OCI-LY3 (cell line): ENCODE measurements around the gene EPHB6.

Experiments
- H2AFZ ChIP-seq: fragments of 200-600, 300-600 bp; shearing (Covaris generic); 2 replicates; pipeline ENCODE4 v1.6.0; 2014; ENCODE audit warnings: antibody characterized with exemption, low read depth, low read length
- H3K27ac ChIP-seq: fragments of 200-600, 300-600 bp; sonication (generic); 2 replicates; pipeline ENCODE4 v1.5.1; 2014; ENCODE audit warnings: mild to moderate bottlenecking, low read length, moderate library complexity, mixed read lengths
- H3K27me3 ChIP-seq: fragments of 200-600, 300-600 bp; sonication (generic); 2 replicates; pipeline ENCODE4 v1.6.1; 2014; ENCODE audit warnings: low read depth, low read length, mixed read lengths
- H3K36me3 ChIP-seq: fragments of 200-600, 300-600 bp; sonication (generic); replicated peaks from 2 replicates; pipeline ENCODE3; 2014; ENCODE audit warnings: low read depth, low read length, mixed read lengths
- H3K4me1 ChIP-seq: fragments of 300-600, 200-600 bp; sonication (generic); 2 replicates; pipeline ENCODE4 v1.6.1; 2014; ENCODE audit warnings: low read length, mixed read lengths
- H3K4me2 ChIP-seq: fragments of 200-600, 300-600 bp; sonication (generic); 2 replicates; pipeline ENCODE4 v1.6.1; 2014; ENCODE audit warnings: low read length, mixed read lengths
- H3K4me3 ChIP-seq: fragments of 300-600, 200-600 bp; sonication (generic); 2 replicates; pipeline ENCODE4 v1.5.1; 2014; ENCODE audit warnings: antibody characterized with exemption, mild to moderate bottlenecking, low read length, moderate library complexity
- H3K79me2 ChIP-seq: fragments of 300-600, 200-600 bp; shearing (Covaris generic); 2 replicates; pipeline ENCODE4 v1.6.1; 2014; ENCODE audit warnings: mild to moderate bottlenecking, low read length, mixed read lengths
- H3K9ac ChIP-seq: fragments of 300-600, 200-600 bp; shearing (Covaris generic); 2 replicates; pipeline ENCODE4 v1.6.0; 2014; ENCODE audit warnings: mild to moderate bottlenecking, low read length, moderate library complexity
- H3K9me3 ChIP-seq: fragments of 200-600, 300-600 bp; shearing (Covaris generic); 2 replicates; pipeline ENCODE4 v1.6.1; 2014; ENCODE audit warnings: low read length, mixed read lengths; ENCODE audit not compliant: insufficient read depth
- H4K20me1 ChIP-seq: fragments of 200-600, 300-600 bp; sonication (generic); 2 replicates; pipeline ENCODE4 v1.6.1; 2016; ENCODE audit warnings: low read length, mixed read lengths; ENCODE audit not compliant: insufficient read depth
- CTCF ChIP-seq: fragments of 200-600, 300-600 bp; sonication (generic); IDR thresholded peaks from 2 replicates; pipeline ENCODE4 v1.5.1; 2014; ENCODE audit warnings: antibody characterized with exemption, low read length, low read depth
- EZH2phosphoT487 ChIP-seq: fragments of 200-600 bp; shearing (Covaris generic); IDR thresholded peaks from 2 replicates; pipeline ENCODE4 v1.6.1; 2018; ENCODE audit warnings: antibody characterized with exemption, mixed run types, low read depth

EPHB6 gene

DNA sequence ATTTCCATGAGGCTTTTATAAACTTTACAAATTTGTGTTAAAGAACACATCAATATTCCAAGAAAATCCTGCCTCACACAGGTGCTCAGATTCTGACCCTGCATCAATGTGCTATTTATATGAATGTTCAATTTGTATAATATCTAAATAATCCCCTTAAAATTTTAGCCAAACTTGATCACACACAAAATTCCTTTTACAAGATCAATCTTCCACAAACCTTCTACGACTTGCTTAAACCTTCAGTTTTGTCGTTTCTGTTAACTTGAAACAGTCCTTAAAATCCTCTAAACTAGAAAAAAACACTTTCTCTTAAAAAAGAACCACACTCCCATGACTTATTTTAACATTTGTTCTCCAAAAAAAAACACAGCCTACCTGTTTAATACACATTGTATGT is 50.9 kb downstream of the EPHB6 start:
- Histone ChIP-seq H3K79me2 (no peaks in the 10 kb centered on the region), H3K9me3 (peaks cover 10% of the 10 kb centered on the region), H3K36me3 (no peaks in the 10 kb centered on the region), H3K4me2 (no peak overlapping the region), H4K20me1 (no peaks in the 10 kb centered on the region), H3K4me3 (no peak overlapping the region), H3K9ac (no peak overlapping the region), H3K27me3 (peaks cover 6% of the 10 kb centered on the region), H2AFZ (no peak overlapping the region), H3K27ac (no peak overlapping the region), H3K4me1 (no peaks in the 10 kb centered on the region)
- TF ChIP-seq CTCF (no peak), EZH2phosphoT487 (no peak)

DNA sequence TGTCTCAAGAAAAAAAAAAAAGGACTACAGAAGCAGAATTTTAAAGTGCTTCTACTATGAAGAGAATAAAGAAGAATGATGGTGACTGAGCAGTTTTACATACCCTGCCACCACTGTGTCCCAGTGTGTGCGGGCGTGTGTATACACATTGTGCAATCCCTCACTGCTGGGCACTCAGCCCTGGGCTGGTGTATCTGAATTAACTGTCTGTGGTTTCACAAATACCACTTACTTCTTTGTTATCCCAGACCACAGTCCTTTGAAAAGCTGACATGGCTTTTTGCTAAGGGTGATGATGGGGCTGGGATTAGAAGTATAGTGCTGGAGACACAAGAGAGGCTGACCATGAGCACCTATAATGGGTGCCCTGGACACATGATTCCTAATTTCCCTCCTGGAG is 51.8 kb downstream of the EPHB6 start:
- H3K4me1 ChIP-seq, result no peaks in the 10 kb centered on the region
- H4K20me1 ChIP-seq, result no peaks in the 10 kb centered on the region
- H3K9ac ChIP-seq, result no peak overlapping the region
- no peak overlapping the region for H3K4me2 ChIP-seq
- H3K27me3 ChIP-seq, result peaks cover 15% of the 10 kb centered on the region
- H3K79me2 ChIP-seq, result no peaks in the 10 kb centered on the region
- H3K4me3 ChIP-seq, result no peak overlapping the region
- TF ChIP-seq EZH2phosphoT487, result no peak
- H3K9me3 ChIP-seq, result peaks cover 10% of the 10 kb centered on the region
- no peaks in the 10 kb centered on the region for H3K36me3 ChIP-seq
- no peak overlapping the region for H3K27ac ChIP-seq
- no peak overlapping the region for H2AFZ ChIP-seq

DNA sequence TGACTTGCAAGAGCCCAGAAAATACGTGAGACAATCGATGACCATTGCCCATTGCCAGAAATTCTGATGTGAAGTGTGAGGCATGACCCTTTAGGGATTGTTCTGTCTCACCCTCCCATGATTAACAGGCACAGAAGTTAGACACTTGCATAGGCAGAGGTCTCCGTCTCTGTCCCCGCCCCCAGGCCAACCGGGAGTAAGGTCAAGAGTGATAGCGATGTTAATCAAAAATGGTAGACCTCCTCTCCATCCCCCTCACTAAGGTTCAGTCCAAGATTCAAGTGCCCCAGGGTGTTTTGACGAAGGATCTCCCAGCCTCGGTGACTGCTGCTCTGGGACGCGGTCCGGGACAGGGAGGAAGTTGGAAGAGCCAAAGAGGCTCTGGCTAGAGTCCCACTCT is 53.4 kb downstream of the EPHB6 start:
- Histone ChIP-seq H4K20me1 (no peaks in the 10 kb centered on the region), H3K79me2 (no peaks in the 10 kb centered on the region), H3K4me2 (no peak overlapping the region), H3K4me1 (no peaks in the 10 kb centered on the region), H3K36me3 (no peaks in the 10 kb centered on the region), H3K9me3 (peaks cover 10% of the 10 kb centered on the region), H3K9ac (no peak overlapping the region), H3K27me3 (peaks cover 30% of the 10 kb centered on the region), H3K4me3 (no peak overlapping the region), H2AFZ (no peak overlapping the region), H3K27ac (no peak overlapping the region)
- TF ChIP-seq CTCF (no peak), EZH2phosphoT487 (no peak)

- H3K36me3 ChIP-seq, result no peaks in the 10 kb centered on the region
- H3K4me3 ChIP-seq, result no peak overlapping the region
- no peaks in the 10 kb centered on the region for H3K4me1 ChIP-seq
- H3K9me3 ChIP-seq, result peaks cover 9% of the 10 kb centered on the region; the same call in 1 of the 2 replicates
- H4K20me1 ChIP-seq, result no peaks in the 10 kb centered on the region
- no peaks in the 10 kb centered on the region for H3K79me2 ChIP-seq
- no peak for TF ChIP-seq EZH2phosphoT487
- peak; percentile 57 for TF ChIP-seq CTCF
- no peak overlapping the region for H3K27ac ChIP-seq
- peaks cover 39% of the 10 kb centered on the region for H3K27me3 ChIP-seq
- no peak overlapping the region for H3K4me2 ChIP-seq
- no peak overlapping the region for H3K9ac ChIP-seq
- H2AFZ ChIP-seq, result peak overlapping the region; percentile 10; the same call in 1 of the 2 replicates
Measured at GRCh38 chr7:142908921-142909890, 54.3 kb downstream of the EPHB6 start.
